Measurements from ENCODE around the gene NHERF2. TPM values are rescaled to one million over a fixed set of nuclear protein-coding genes. Genes with fewer than 3 reads are reported as not detected.

Gene NHERF2
- total and polyA plus RNA-seq, 2 experiments from 2014 or later, result 12.0 to 16.5 TPM

DNA sequence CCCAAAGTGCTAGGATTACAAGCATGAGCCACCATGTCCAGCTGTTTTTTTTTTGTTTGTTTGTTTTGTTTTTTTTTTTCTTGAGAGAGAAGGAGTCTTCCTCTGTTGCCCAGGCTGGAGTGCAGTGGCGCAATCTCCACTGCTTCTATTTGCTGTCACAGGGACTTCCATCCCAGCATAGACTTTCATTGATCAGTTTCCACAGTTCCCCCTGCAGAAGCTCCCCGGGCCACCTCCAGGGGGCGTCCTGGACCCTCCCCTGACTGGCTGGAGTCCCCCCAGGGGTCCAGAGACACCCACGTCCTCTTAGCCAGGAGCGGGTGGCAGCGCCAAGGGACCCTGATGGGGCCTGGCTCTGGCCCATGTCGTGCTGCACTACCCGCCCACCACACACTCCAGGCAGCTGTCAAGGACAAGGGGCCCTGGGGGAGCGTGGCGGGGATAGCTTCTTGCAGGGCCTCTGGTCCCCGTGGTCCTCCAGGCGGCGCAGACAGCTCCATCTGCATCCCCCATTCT, 10.2 kb upstream of the NHERF2 start:
- no peak overlapping the region for H3K27ac ChIP-seq (ENCODE audit: low read depth)
- no peaks in the 10 kb centered on the region for H3K36me3 ChIP-seq (ENCODE audit: insufficient read depth)
- no peaks in the 10 kb centered on the region for H3K79me2 ChIP-seq (replicated peaks; ENCODE audit: insufficient read depth)
- no peak overlapping the region for H2AFZ ChIP-seq
- no peak overlapping the region for H3K27ac Mint-ChIP-seq
- TF ChIP-seq, protein P1, sequence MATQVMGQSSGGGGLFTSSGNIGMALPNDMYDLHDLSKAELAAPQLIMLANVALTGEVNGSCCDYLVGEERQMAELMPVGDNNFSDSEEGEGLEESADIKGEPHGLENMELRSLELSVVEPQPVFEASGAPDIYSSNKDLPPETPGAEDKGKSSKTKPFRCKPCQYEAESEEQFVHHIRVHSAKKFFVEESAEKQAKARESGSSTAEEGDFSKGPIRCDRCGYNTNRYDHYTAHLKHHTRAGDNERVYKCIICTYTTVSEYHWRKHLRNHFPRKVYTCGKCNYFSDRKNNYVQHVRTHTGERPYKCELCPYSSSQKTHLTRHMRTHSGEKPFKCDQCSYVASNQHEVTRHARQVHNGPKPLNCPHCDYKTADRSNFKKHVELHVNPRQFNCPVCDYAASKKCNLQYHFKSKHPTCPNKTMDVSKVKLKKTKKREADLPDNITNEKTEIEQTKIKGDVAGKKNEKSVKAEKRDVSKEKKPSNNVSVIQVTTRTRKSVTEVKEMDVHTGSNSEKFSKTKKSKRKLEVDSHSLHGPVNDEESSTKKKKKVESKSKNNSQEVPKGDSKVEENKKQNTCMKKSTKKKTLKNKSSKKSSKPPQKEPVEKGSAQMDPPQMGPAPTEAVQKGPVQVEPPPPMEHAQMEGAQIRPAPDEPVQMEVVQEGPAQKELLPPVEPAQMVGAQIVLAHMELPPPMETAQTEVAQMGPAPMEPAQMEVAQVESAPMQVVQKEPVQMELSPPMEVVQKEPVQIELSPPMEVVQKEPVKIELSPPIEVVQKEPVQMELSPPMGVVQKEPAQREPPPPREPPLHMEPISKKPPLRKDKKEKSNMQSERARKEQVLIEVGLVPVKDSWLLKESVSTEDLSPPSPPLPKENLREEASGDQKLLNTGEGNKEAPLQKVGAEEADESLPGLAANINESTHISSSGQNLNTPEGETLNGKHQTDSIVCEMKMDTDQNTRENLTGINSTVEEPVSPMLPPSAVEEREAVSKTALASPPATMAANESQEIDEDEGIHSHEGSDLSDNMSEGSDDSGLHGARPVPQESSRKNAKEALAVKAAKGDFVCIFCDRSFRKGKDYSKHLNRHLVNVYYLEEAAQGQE (IDR thresholded peaks at IDR 0.05; ENCODE audit: unreplicated experiment), result no peak
- TF ChIP-seq, protein P2, sequence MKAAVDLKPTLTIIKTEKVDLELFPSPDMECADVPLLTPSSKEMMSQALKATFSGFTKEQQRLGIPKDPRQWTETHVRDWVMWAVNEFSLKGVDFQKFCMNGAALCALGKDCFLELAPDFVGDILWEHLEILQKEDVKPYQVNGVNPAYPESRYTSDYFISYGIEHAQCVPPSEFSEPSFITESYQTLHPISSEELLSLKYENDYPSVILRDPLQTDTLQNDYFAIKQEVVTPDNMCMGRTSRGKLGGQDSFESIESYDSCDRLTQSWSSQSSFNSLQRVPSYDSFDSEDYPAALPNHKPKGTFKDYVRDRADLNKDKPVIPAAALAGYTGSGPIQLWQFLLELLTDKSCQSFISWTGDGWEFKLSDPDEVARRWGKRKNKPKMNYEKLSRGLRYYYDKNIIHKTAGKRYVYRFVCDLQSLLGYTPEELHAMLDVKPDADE (IDR thresholded peaks at IDR 0.05), result no peak
- TF ChIP-seq EZH2phosphoT487 (IDR thresholded peaks at IDR 0.05; ENCODE audit: unreplicated experiment) (no peak), CREB1 (CRISPR knock-in tag; IDR thresholded peaks at IDR 0.05; ENCODE audit: low read depth) (no peak)
- TF ChIP-seq, protein P3, sequence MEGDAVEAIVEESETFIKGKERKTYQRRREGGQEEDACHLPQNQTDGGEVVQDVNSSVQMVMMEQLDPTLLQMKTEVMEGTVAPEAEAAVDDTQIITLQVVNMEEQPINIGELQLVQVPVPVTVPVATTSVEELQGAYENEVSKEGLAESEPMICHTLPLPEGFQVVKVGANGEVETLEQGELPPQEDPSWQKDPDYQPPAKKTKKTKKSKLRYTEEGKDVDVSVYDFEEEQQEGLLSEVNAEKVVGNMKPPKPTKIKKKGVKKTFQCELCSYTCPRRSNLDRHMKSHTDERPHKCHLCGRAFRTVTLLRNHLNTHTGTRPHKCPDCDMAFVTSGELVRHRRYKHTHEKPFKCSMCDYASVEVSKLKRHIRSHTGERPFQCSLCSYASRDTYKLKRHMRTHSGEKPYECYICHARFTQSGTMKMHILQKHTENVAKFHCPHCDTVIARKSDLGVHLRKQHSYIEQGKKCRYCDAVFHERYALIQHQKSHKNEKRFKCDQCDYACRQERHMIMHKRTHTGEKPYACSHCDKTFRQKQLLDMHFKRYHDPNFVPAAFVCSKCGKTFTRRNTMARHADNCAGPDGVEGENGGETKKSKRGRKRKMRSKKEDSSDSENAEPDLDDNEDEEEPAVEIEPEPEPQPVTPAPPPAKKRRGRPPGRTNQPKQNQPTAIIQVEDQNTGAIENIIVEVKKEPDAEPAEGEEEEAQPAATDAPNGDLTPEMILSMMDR (conservative IDR thresholded peaks at IDR 0.05; ENCODE audit: low read depth in 2 of 2), result peak; percentile 67 to 70
- H3K4me3 Mint-ChIP-seq, result no peak overlapping the region; the same call in 2 of the 3 replicates
- DNase-seq (ENCODE audit: low spot score) (no peak), ATAC-seq (peak; percentile 15)
- no peak overlapping the region for H3K4me2 ChIP-seq
- H3K9me2 ChIP-seq (ENCODE audit: insufficient read depth), result no peaks in the 10 kb centered on the region
- H3K27me3 ChIP-seq (ENCODE audit: insufficient read depth), result peaks cover 38% of the 10 kb centered on the region
- H3K4me1 ChIP-seq (ENCODE audit: insufficient read depth), result no peaks in the 10 kb centered on the region
- peaks cover 37% of the 10 kb centered on the region for H3K27me3 Mint-ChIP-seq (ENCODE audit: insufficient read depth, low read depth, poor library complexity)
- peaks cover 2% of the 10 kb centered on the region; the same call in 1 of the 3 replicates for H3K4me1 Mint-ChIP-seq
- peaks cover 3% of the 10 kb centered on the region; the same call in 1 of the 2 replicates for H3F3A ChIP-seq (replicated peaks; ENCODE audit: low read depth)
- H3K36me3 Mint-ChIP-seq (ENCODE audit: low read depth), result no peaks in the 10 kb centered on the region
- H3K9me3 Mint-ChIP-seq, result no peaks in the 10 kb centered on the region
- no peaks in the 10 kb centered on the region; the same call in 1 of the 2 replicates for H4K20me1 ChIP-seq (replicated peaks; ENCODE audit: insufficient read depth)
- no peak overlapping the region for H3K4me3 ChIP-seq

DNA sequence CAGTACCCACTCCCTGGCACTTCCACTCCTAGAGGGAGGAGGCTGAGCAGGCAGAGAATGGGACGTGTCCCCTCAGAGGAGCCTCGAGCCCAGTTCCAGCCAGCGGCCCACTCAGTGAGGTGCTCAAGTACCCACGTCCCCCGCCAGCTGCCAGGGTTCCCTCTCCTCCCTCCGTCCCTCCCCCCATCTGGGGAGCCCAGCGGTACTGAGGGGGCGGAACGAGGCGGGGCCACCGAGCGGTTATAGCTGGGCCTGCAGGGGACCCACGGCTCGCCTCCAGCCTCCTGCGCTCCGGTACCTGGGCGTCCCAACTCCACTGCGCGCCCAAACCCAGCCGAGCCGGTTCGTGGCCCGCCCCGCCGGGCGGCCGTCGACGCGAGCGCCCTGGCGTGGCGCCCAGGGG, 7.2 kb upstream of the NHERF2 start, which contains the start of gene NPW:
Gene NPW, plus strand, starts transcription at position 268 of the 403 bp plus-strand sequence.
- peaks cover 49% of the 10 kb centered on the region for H3K27me3 ChIP-seq (ENCODE audit: insufficient read depth)
- H3K4me1 ChIP-seq (ENCODE audit: insufficient read depth), result no peaks in the 10 kb centered on the region; the same call in 1 of the 2 replicates
- peak within 1 kb of the TSS; percentile 72 for H3K4me3 Mint-ChIP-seq
- H3K9me2 ChIP-seq (ENCODE audit: insufficient read depth), result no peaks in the 10 kb centered on the region
- no peak for TF ChIP-seq CREB1 (CRISPR knock-in tag; IDR thresholded peaks at IDR 0.05; ENCODE audit: low read depth)
- TF ChIP-seq, protein P2 (IDR thresholded peaks at IDR 0.05), result no peak
- no peak for TF ChIP-seq EZH2 (IDR thresholded peaks at IDR 0.05; ENCODE audit: low read depth, unreplicated experiment)
- TF ChIP-seq, protein P1 (IDR thresholded peaks at IDR 0.05; ENCODE audit: unreplicated experiment), result no peak
- TF ChIP-seq, protein P3 (conservative IDR thresholded peaks at IDR 0.05; ENCODE audit: low read depth in 2 of 2), result no peak
- TF ChIP-seq POLR2AphosphoS5 (IDR thresholded peaks at IDR 0.05; ENCODE audit: low read depth), result no peak
- H4K20me1 ChIP-seq (replicated peaks; ENCODE audit: insufficient read depth), result no peaks in the 10 kb centered on the region; the same call in 1 of the 2 replicates
- H2AFZ ChIP-seq, result peak within 1 kb of the TSS; percentile 74; the same call in 1 of the 2 replicates
- no peak within 1 kb of the TSS for H3K27ac Mint-ChIP-seq
- H3K4me3 ChIP-seq, result peak within 1 kb of the TSS; percentile 62
- H3K4me2 ChIP-seq, result peak within 1 kb of the TSS; percentile 85
- H3K27ac ChIP-seq (ENCODE audit: low read depth), result no peak within 1 kb of the TSS
- no peaks in the 10 kb centered on the region for H3K36me3 ChIP-seq (ENCODE audit: insufficient read depth)
- DNase-seq (ENCODE audit: low spot score) (peak; percentile 68), ATAC-seq (peak; percentile 31)
- peaks cover 49% of the 10 kb centered on the region for H3K27me3 Mint-ChIP-seq (ENCODE audit: insufficient read depth, low read depth, poor library complexity)
- peaks cover 11% of the 10 kb centered on the region for H3K4me1 Mint-ChIP-seq
- H3K9me3 Mint-ChIP-seq, result no peaks in the 10 kb centered on the region
- H3F3A ChIP-seq (replicated peaks; ENCODE audit: low read depth), result peaks cover 8% of the 10 kb centered on the region
- H3K79me2 ChIP-seq (replicated peaks; ENCODE audit: insufficient read depth), result no peaks in the 10 kb centered on the region
- peaks cover 3% of the 10 kb centered on the region; the same call in 1 of the 3 replicates for H3K36me3 Mint-ChIP-seq (ENCODE audit: low read depth)
